Endothelial cell of umbilical vein (primary cell): ENCODE data around the gene KRTAP4-11. TPM values are rescaled to one million over a fixed set of nuclear protein-coding genes. Genes with fewer than 3 reads are reported as not detected.

Experiments used
- BruUV-seq: library from RNA; stranded (reverse); fragments of 400-500 nt; replicated peaks from 2 replicates; lab custom pipeline; 2021; lab: Mats Ljungman, UMichigan
- CTCF ChIA-PET: fragments of 300-600, 350-600 bp; sonication (Branson Sonifier 250); formaldehyde crosslinking; loops from one replicate; lab custom pipeline; 2021; ENCODE audit warnings: antibody characterized with exemption, inconsistent platforms; lab: Charles Lee
- POLR2A ChIA-PET: fragments of 300-600, 350-600 bp; sonication (Branson Sonifier 250); formaldehyde crosslinking; loops from one replicate; lab custom pipeline; 2021; ENCODE audit warnings: antibody characterized with exemption, inconsistent platforms; lab: Charles Lee
- DNase-seq: peaks from one replicate; pipeline ENCODE4 v3.0.0-alpha.2; 2011; ENCODE audit warnings: low read depth, low spot score
- FAIRE-seq: peaks from 2 replicates; lab custom pipeline; 2011; peaks lifted over from hg19 to GRCh38; lab: Jason Lieb, UNC
- H2AFZ ChIP-seq: 2 replicates; pipeline ENCODE4 v1.6.0; 2012; ENCODE audit warnings: low read depth, low read length, control low read depth, inconsistent platforms
- H3K27ac ChIP-seq: 2 replicates; pipeline ENCODE4 v1.5.1; 2011; ENCODE audit warnings: low read depth, mild to moderate bottlenecking, control low read depth, low read length, moderate library complexity; ENCODE audit not compliant: insufficient read depth
- H3K27me3 ChIP-seq, 2 experiments: 2 replicates each; pipeline versions ENCODE4 v1.6.0 to v1.6.1; 2011; ENCODE audit warnings: low read length in 2 of 2, mixed read lengths in 1 of 2; ENCODE audit not compliant: control insufficient read depth in 2 of 2, insufficient read depth in 2 of 2
- H3K36me3 ChIP-seq, 2 experiments: 2 replicates in 1 of 2; 3 replicates in 1 of 2; pipeline ENCODE4 v1.5.1; 2011; ENCODE audit warnings: low read length in 2 of 2, mild to moderate bottlenecking in 1 of 2, moderate library complexity in 1 of 2; ENCODE audit not compliant: control insufficient read depth in 2 of 2, insufficient read depth in 2 of 2; ENCODE audit errors: extremely low read depth in 1 of 2
- H3K4me1 ChIP-seq: 3 replicates; pipeline ENCODE4 v1.5.1; 2011; ENCODE audit warnings: mild to moderate bottlenecking, low read length; ENCODE audit not compliant: control insufficient read depth, insufficient read depth; ENCODE audit errors: extremely low read depth
- H3K4me2 ChIP-seq: 2 replicates; pipeline ENCODE4 v1.6.1; 2011; ENCODE audit warnings: low read length, control low read depth, mixed read lengths; ENCODE audit not compliant: insufficient read depth
- H3K4me3 ChIP-seq, 3 experiments: fragments of 200-600 bp in 1 of 3; sonication (generic), shearing (Covaris generic) in 1 of 3; replicated peaks in 1 of 3; 2 replicates each; pipeline ENCODE4 v1.5.1; 2011 to 2016; ENCODE audit warnings: control low read depth in 3 of 3, low read length in 3 of 3, mild to moderate bottlenecking in 2 of 3, inconsistent platforms in 1 of 3, low read depth in 1 of 3, moderate library complexity in 1 of 3; ENCODE audit not compliant: insufficient read depth in 1 of 3
- H3K79me2 ChIP-seq: 2 replicates; pipeline ENCODE4 v1.6.0; 2012; ENCODE audit warnings: low read length, inconsistent platforms; ENCODE audit not compliant: control insufficient read depth, insufficient read depth
- H3K9ac ChIP-seq: replicated peaks from 2 replicates; pipeline ENCODE3; 2011; ENCODE audit warnings: low read length, control low read depth; ENCODE audit not compliant: insufficient read depth; ENCODE audit errors: extremely low read depth
- H3K9me1 ChIP-seq: replicated peaks from 3 replicates; pipeline ENCODE4 v1.6.0; 2011; ENCODE audit warnings: mild to moderate bottlenecking, low read length; ENCODE audit not compliant: control insufficient read depth, insufficient read depth; ENCODE audit errors: extremely low read depth
- H3K9me3 ChIP-seq: replicated peaks from 2 replicates; pipeline ENCODE4 v1.5.1; 2012; ENCODE audit warnings: low read length, inconsistent platforms; ENCODE audit not compliant: control insufficient read depth, insufficient read depth
- H4K20me1 ChIP-seq: replicated peaks from 2 replicates; pipeline ENCODE3; 2011; ENCODE audit warnings: mild to moderate bottlenecking, low read length; ENCODE audit not compliant: control insufficient read depth, insufficient read depth; ENCODE audit errors: extremely low read depth
- CTCF ChIP-seq, 2 donors: IDR thresholded peaks; 1 replicate in 1 of 2; 2 replicates in 1 of 2; pipeline ENCODE4 v1.5.1; 2011; ENCODE audit warnings: low read length in 2 of 2, mild to moderate bottlenecking in 2 of 2, moderate library complexity in 2 of 2, control low read depth in 1 of 2, inconsistent platforms in 1 of 2, low read depth in 1 of 2; ENCODE audit not compliant: insufficient read depth in 1 of 2; ENCODE audit errors: extremely low read depth in 1 of 2
- EZH2 ChIP-seq: IDR thresholded peaks from 2 replicates; pipeline ENCODE4 v1.6.1; 2012; ENCODE audit warnings: borderline replicate concordance, low read depth, mild to moderate bottlenecking, moderate library complexity, low read length, inconsistent platforms; ENCODE audit not compliant: severe bottlenecking
- FOS ChIP-seq: IDR thresholded peaks from 2 replicates; pipeline ENCODE4 v1.6.1; 2011; ENCODE audit warnings: mild to moderate bottlenecking, low read length, moderate library complexity, borderline replicate concordance; ENCODE audit not compliant: insufficient read depth
- GATA2 ChIP-seq: IDR thresholded peaks from 2 replicates; pipeline ENCODE4 v1.7.0; 2011; ENCODE audit warnings: low read depth, mild to moderate bottlenecking, moderate library complexity, mixed read lengths, low read length; ENCODE audit not compliant: insufficient read length, insufficient read depth
- JUN ChIP-seq: IDR thresholded peaks from 2 replicates; pipeline ENCODE4 v1.6.1; 2011; ENCODE audit warnings: borderline replicate concordance, low read depth; ENCODE audit not compliant: insufficient read length, insufficient read depth
- MAX ChIP-seq: IDR thresholded peaks from 2 replicates; pipeline ENCODE4 v1.6.1; 2011; ENCODE audit not compliant: insufficient read depth, insufficient read length
- MYC ChIP-seq: IDR thresholded peaks from one replicate; pipeline ENCODE4 v1.6.1; 2011; ENCODE audit warnings: mild to moderate bottlenecking, low read depth, low read length
- POLR2A ChIP-seq: IDR thresholded peaks from 2 replicates; pipeline ENCODE4 v1.6.1; 2012; ENCODE audit warnings: low read depth, mild to moderate bottlenecking, control low read depth, low read length
- POLR2AphosphoS5 ChIP-seq: IDR thresholded peaks from 2 replicates; pipeline ENCODE4 v1.6.1; 2012; ENCODE audit warnings: low read depth, mild to moderate bottlenecking, control low read depth, low read length, moderate library complexity; ENCODE audit not compliant: insufficient read depth
- dilution Hi-C: fragments of 300-500 bp; cut with MboI; formaldehyde crosslinking; loops from one replicate; pipeline ENCODE4 v1.15.0; 2019; ENCODE audit warnings: low sequenced_read_pairs; ENCODE audit not compliant: extremely low pct_ligation_motif_present
- intact Hi-C: fragments of 100-400 bp; cut with micrococcal nuclease; formaldehyde crosslinking; loops from one replicate; pipeline ENCODE4 v1.10.0; 2022
- polyA plus RNA-seq, 4 experiments: library from polyadenylated mRNA; depleted of rRNA in 3 of 4; stranded (reverse) in 3 of 4; unstranded in 1 of 4; fragments of >200 nt; gene quantifications; 2 replicates each; pipeline versions ENCODE4 v1.2.1 to v1.2.3, GENCODE V29; 2011 to 2012; ENCODE audit warnings: missing spikeins in 1 of 4
- total RNA-seq: library from RNA; stranded (reverse); gene quantifications from 2 replicates; pipeline ENCODE4 v1.2.3, GENCODE V29; 2021

KRTAP4-11 gene
- total and polyA plus RNA-seq, 2 donors (not counting 3 experiments of a cell fraction or from before 2014, with no cell fraction given): not detected

- CTCF ChIA-PET: no interaction called here
- no peaks in the 10 kb centered on the region for H4K20me1 ChIP-seq
- intact Hi-C loops: no loop called here
- H3K9me1 ChIP-seq: no peaks in the 10 kb centered on the region
- H3K27me3 ChIP-seq: no peaks in the 10 kb centered on the region
- DNase-seq: no peak
- no peak overlapping the region for H3K4me3 ChIP-seq
- no peak overlapping the region for H3K9ac ChIP-seq
- dilution Hi-C loops: no loop called here
- no peaks in the 10 kb centered on the region for H3K79me2 ChIP-seq
- H3K36me3 ChIP-seq: no peaks in the 10 kb centered on the region
- TF ChIP-seq GATA2 (no peak), JUN (no peak), POLR2A (no peak), MAX (no peak), CTCF (IDR thresholded peaks at IDR 0.05; ENCODE audit: extremely low read depth in 1 of 2, insufficient read depth in 1 of 2, low read depth in 1 of 2, low read length in 2 of 2) (no peak), POLR2AphosphoS5 (no peak), FOS (no peak), MYC (no peak), EZH2 (no peak)
- no peak overlapping the region for H3K27ac ChIP-seq
- H2AFZ ChIP-seq: no peak overlapping the region
- H3K4me2 ChIP-seq: no peak overlapping the region
- BruUV-seq: no TSS peak
- H3K9me3 ChIP-seq: no peaks in the 10 kb centered on the region
- POLR2A ChIA-PET: no interaction called here
- H3K4me1 ChIP-seq: no peaks in the 10 kb centered on the region
- no peak for FAIRE-seq
These were observed 45.7 kb upstream of the KRTAP4-11 start for GRCh38 chr17:41163828-41164227.
